OCI-LY7 (cell line): ENCODE data around the gene ITGB2. TPM values are rescaled to one million over a fixed set of nuclear protein-coding genes. Genes with fewer than 3 reads are reported as not detected.

ENCODE experiments used
- BruUV-seq: library from RNA; stranded (reverse); fragments of 400-500 nt; replicated peaks from 2 replicates; lab custom pipeline; 2021; lab: Mats Ljungman, UMichigan
- CTCF ChIA-PET: fragments of 300-600 bp; sonication (Branson Sonifier 250); formaldehyde crosslinking; loops from one replicate; lab custom pipeline; 2022; ENCODE audit warnings: antibody characterized with exemption; ENCODE audit not compliant: unreplicated experiment; lab: Charles Lee
- POLR2A ChIA-PET: fragments of 300-600 bp; sonication (Branson Sonifier 250); formaldehyde crosslinking; loops from one replicate; lab custom pipeline; 2022; ENCODE audit warnings: antibody characterized with exemption; lab: Charles Lee
- DNase-seq: peaks from one replicate; pipeline ENCODE4 v3.0.0-alpha.2; 2015; ENCODE audit warnings: low spot score
- H2AFZ ChIP-seq: fragments of 200-600 bp; sonication (generic), shearing (Covaris generic); 2 replicates; pipeline ENCODE4 v1.6.1; 2014; ENCODE audit warnings: mild to moderate bottlenecking, antibody characterized with exemption, low read length, moderate library complexity
- H3K27ac ChIP-seq: fragments of 200-600 bp; sonication (generic); 2 replicates; pipeline ENCODE4 v1.5.1; 2014; ENCODE audit warnings: mixed run types, low read depth, mild to moderate bottlenecking, moderate library complexity, low read length, inconsistent platforms; ENCODE audit not compliant: poor library complexity, severe bottlenecking
- H3K36me3 ChIP-seq: fragments of 200-600 bp; sonication (generic); 2 replicates; pipeline ENCODE4 v1.6.1; 2014; ENCODE audit warnings: mild to moderate bottlenecking, antibody characterized with exemption, low read length, moderate library complexity, mixed read lengths; ENCODE audit not compliant: insufficient read depth
- H3K4me1 ChIP-seq: fragments of 200-600 bp; sonication (generic); 2 replicates; pipeline ENCODE4 v1.5.1; 2014; ENCODE audit warnings: mild to moderate bottlenecking, low read length; ENCODE audit not compliant: insufficient read depth, poor library complexity, severe bottlenecking
- H3K4me2 ChIP-seq: fragments of 200-600 bp; sonication (generic); 2 replicates; pipeline ENCODE4 v1.6.1; 2014; ENCODE audit warnings: mild to moderate bottlenecking, low read length
- H3K4me3 ChIP-seq: fragments of 200-600 bp; sonication (generic); 2 replicates; pipeline ENCODE4 v1.5.1; 2014; ENCODE audit warnings: mild to moderate bottlenecking, low read depth, low read length; ENCODE audit not compliant: poor library complexity, severe bottlenecking
- H3K79me2 ChIP-seq: fragments of 200-600 bp; sonication (generic); 2 replicates; pipeline ENCODE4 v1.6.1; 2016; ENCODE audit warnings: low read depth, mild to moderate bottlenecking, low read length, moderate library complexity, mixed read lengths; ENCODE audit not compliant: insufficient read depth
- H3K9me2 ChIP-seq: fragments of 200-600 bp; sonication (generic); 2 replicates; pipeline ENCODE4 v1.6.1; 2016; ENCODE audit warnings: mild to moderate bottlenecking, low read length, mixed read lengths; ENCODE audit not compliant: insufficient read depth
- H3K9me3 ChIP-seq: fragments of 200-600 bp; sonication (generic); 2 replicates; pipeline ENCODE4 v1.6.1; 2014; ENCODE audit warnings: mild to moderate bottlenecking, mixed run types, low read length, mixed read lengths
- H4K20me1 ChIP-seq: fragments of 200-600 bp; sonication (generic); 2 replicates; pipeline ENCODE4 v1.6.1; 2014; ENCODE audit warnings: mild to moderate bottlenecking, antibody characterized with exemption, low read length, moderate library complexity, mixed read lengths; ENCODE audit not compliant: insufficient read depth
- CTCF ChIP-seq: fragments of 200-600 bp; sonication (generic); conservative IDR thresholded peaks from 2 replicates; pipeline ENCODE4 v1.5.1; 2014; ENCODE audit warnings: mild to moderate bottlenecking, antibody characterized with exemption, low read length, moderate library complexity, mixed read lengths
- EZH2phosphoT487 ChIP-seq: fragments of 200-600 bp; sonication (generic); IDR thresholded peaks from 2 replicates; pipeline ENCODE4 v1.6.1; 2018; ENCODE audit warnings: low read depth, borderline replicate concordance, mild to moderate bottlenecking, mixed run types, antibody characterized with exemption, low read length, moderate library complexity, mixed read lengths
- intact Hi-C: fragments of 100-400 bp; cut with micrococcal nuclease; formaldehyde crosslinking; loops from one replicate; pipeline ENCODE4 v1.10.0; 2022; ENCODE audit not compliant: unreplicated experiment
- total RNA-seq, 2 experiments: library from RNA; depleted of rRNA in 1 of 2; stranded (reverse); fragments of >200 nt in 1 of 2; shearing (Covaris generic) in 1 of 2; gene quantifications; 2 replicates each; pipeline ENCODE4 v1.2.3, GENCODE V29; 2014 to 2022

ITGB2 gene
- total RNA-seq, 2 experiments from 2014 or later = 11.6 to 78.9 TPM

GRCh38 chr21:44871576-44872269 lies 49.0 kb downstream of the ITGB2 start:
- Histone ChIP-seq H3K4me2 (peak overlapping the region; percentile 89), H2AFZ (no peak overlapping the region), H3K9me3 (no peaks in the 10 kb centered on the region), H3K36me3 (no peaks in the 10 kb centered on the region), H3K4me3 (peak overlapping the region; percentile 81), H3K79me2 (peaks cover 31% of the 10 kb centered on the region; the same call in 1 of the 2 replicates), H3K9me2 (no peaks in the 10 kb centered on the region), H3K27ac (no peak overlapping the region), H3K4me1 (peaks cover 33% of the 10 kb centered on the region), H4K20me1 (peaks cover 12% of the 10 kb centered on the region; the same call in 1 of the 2 replicates)
- intact Hi-C loops = loop anchor here (2.0 kb wide), 1 partner anchor 71 kb away; the partner anchor contains the start of gene UBE2G2
- no TSS peak for BruUV-seq
- no peak for DNase-seq
- ChIA-PET CTCF (no interaction called here), POLR2A (no interaction called here)
- TF ChIP-seq CTCF = no peak
- TF ChIP-seq EZH2phosphoT487 = no peak

- no peak overlapping the region for H3K27ac ChIP-seq
- CTCF ChIA-PET = no interaction called here
- H3K4me3 ChIP-seq = no peak overlapping the region
- peaks cover 36% of the 10 kb centered on the region for H3K4me1 ChIP-seq
- POLR2A ChIA-PET = no interaction called here
- no peaks in the 10 kb centered on the region for H3K9me2 ChIP-seq
- no peak for DNase-seq
- peaks cover 12% of the 10 kb centered on the region; the same call in 1 of the 2 replicates for H4K20me1 ChIP-seq
- intact Hi-C loops = no loop called here
- no peaks in the 10 kb centered on the region for H3K9me3 ChIP-seq
- peaks cover 34% of the 10 kb centered on the region; the same call in 1 of the 2 replicates for H3K79me2 ChIP-seq
- H3K36me3 ChIP-seq = no peaks in the 10 kb centered on the region
- no TSS peak for BruUV-seq
- H2AFZ ChIP-seq = no peak overlapping the region
- no peak overlapping the region for H3K4me2 ChIP-seq
- TF ChIP-seq EZH2phosphoT487 (no peak), CTCF (no peak)
Measured at GRCh38 chr21:44870748-44871495, 49.8 kb downstream of the ITGB2 start.
